Activated T-cell treated with anti-CD3 and anti-CD28 coated beads, Interleukin-2, amount 50 U/mL, for 48 hours (primary cell): ENCODE data around the gene KLHL35.

Experiments
- DNase-seq, 2 experiments: peaks; one replicate each; pipeline ENCODE4 v3.0.0-alpha.2; 2020

The KLHL35 gene

GRCh38 chr11:75441804-75442132, 8.8 kb upstream of the KLHL35 start:
- no peak for DNase-seq

GRCh38 chr11:75440960-75441803, 8.2 kb upstream of the KLHL35 start:
- no peak for DNase-seq

DNA sequence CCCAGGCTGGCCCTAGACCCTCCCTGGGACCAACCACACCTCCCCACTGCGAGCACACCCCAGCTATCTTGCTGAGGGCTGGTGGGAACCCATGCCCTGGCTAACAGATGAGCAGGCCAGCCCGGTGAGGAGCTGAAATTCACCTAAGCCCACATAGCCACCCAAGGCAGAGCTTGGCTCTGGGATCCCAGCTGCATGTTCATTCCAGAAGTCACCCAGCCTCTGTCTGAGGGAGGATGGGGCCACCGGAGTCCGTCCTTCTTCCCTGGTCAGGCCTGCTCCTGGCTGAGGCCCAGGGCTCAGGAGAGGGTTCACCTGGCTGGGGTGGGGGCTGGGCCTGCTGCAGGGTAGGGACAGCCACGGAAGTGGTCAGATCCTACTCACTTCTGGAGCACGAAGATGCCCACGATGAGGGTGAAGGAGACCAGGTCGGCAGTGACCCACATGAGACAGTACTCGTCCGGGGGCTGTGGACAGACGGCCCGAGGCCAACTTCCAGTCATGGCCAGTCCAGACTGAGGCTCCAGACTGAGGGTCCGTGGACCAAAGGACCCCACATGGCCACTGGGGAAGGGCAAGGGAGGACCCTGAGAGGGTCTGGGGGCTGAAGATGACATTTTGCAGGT, 6.6 kb upstream of the KLHL35 start:
- DNase-seq, result no peak

DNA sequence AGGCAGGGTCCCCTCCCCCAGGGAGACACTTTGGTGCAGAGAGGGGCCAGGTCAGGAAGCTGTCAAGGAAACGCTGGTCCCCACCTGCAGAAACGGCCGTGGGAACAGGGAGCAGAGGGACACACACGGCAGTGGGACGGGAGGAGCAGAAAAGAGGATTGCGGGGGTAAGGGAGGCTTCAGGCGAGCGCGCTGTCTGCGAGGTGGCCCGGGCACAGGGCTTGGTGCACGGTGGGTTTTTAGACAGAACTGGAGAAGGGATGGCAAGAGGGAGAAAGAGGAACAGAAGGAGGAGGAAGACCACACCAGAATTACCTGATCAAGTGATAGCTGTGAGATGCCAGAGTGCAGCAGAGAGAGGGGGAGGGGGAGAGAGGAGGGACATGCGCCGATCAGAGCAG, 6.0 kb upstream of the KLHL35 start:
- DNase-seq, result no peak

- no peak for DNase-seq
Measured at GRCh38 chr11:75437966-75438659, 5.1 kb upstream of the KLHL35 start.

- DNase-seq, result no peak
Measured at GRCh38 chr11:75436806-75437205, 3.8 kb upstream of the KLHL35 start.

GRCh38 chr11:75435571-75435925, 2.5 kb upstream of the KLHL35 start:
- no peak for DNase-seq

DNA sequence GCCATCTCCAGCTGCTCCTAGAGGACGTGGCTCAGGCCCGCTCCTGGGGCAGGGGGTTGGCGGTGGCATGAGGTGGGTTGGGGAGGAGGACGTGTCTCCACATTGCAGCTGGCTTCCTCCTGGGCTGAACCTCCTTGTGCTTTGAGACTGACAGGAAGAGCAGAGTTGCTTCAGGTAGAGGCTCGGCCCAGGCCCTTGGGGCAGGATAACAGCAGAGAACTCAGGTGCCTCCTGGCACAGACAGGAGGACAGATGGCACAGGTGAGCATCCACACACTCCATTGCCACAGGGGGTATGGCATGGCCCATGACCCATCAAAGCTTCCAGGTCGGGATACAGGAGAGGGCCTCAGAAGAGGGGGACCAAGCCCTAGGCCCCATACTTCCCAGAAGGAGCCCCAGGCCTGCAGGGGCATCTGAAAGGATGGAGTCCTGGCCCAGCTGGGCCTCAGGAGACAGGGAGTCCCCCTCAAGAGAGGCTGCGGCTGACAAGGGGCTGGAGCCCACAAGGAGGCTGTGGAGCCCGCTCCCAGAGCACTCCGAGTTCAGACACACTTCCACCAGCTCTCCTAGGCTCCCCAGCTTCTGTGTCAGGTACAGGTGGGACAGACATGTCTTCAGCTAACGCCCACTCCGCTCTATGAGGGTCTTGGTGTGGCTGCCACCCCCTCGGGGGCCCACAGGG, 2.0 kb upstream of the KLHL35 start:
- DNase-seq, result no peak

GRCh38 chr11:75434051-75434450, 1.0 kb upstream of the KLHL35 start:
- DNase-seq, result no peak

DNA sequence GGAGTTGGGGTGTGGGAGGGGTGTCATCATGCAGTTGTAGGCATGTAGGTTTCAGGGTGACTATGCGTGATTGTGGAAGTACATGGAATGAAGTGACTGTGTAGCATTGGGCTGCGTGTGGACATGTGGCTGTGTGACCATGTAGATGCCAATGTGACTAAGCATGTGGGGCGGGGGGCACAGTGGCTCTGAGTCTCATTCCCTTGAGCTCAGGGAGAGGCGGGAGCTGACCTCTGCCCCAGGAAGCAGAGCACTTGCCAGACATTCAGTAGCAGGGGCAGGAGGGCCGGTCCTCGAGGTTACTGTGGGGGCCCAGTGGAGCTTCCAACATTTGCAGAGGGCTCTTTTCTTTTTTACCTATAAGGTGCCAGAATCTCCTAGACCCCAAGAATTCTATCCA, 440 bp upstream of the KLHL35 start:
- DNase-seq, result no peak

DNA sequence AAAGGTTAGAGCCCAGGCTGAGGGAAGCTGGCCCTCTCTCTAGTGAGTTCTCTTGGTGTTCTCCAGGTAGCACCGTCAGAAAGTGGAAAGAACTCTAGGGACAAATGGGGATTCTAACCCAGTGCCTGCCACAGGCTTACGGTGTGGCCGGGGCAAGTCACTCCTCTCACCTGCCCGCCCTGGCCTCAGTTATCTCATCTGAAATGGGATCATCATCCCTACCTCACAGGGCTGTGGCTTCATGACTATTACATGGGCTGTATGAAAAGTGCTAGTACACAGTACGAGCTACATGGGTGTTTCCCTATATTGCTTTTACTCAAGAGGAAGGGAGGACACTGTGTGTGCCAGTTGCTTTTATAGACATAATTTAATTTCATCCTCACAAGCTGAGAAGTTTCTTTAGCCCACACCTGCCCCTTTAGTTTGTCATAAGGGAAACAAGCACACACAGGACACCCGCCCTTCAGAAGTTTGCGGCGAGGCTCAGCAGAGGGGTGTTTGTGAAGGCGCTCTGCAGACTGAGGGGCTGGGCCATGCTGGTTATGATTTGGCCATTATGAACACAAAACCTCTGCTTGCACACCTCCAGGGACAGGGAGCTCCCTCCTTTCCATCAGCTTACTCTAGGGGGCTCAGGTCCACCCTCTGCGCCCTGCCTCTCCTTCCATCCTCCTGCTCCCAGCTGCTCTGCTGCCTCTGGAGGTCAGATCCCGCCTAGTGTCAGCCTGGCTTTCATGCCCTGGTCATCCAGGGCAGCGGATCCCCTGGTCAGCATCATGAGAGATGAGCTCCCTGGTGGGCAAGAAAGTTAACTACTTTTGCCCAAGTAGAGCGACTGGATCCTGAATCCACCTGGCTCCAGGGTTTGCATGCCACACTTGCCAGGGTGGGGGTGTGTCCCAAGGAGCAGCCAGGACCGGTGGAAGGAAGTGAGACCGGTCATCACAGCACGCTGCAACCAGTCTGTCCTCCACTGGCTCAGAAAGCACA, 1.2 kb downstream of the KLHL35 start:
- DNase-seq, result no peak

GRCh38 chr11:75430714-75431532, 2.1 kb downstream of the KLHL35 start:
- DNase-seq, result no peak

DNA sequence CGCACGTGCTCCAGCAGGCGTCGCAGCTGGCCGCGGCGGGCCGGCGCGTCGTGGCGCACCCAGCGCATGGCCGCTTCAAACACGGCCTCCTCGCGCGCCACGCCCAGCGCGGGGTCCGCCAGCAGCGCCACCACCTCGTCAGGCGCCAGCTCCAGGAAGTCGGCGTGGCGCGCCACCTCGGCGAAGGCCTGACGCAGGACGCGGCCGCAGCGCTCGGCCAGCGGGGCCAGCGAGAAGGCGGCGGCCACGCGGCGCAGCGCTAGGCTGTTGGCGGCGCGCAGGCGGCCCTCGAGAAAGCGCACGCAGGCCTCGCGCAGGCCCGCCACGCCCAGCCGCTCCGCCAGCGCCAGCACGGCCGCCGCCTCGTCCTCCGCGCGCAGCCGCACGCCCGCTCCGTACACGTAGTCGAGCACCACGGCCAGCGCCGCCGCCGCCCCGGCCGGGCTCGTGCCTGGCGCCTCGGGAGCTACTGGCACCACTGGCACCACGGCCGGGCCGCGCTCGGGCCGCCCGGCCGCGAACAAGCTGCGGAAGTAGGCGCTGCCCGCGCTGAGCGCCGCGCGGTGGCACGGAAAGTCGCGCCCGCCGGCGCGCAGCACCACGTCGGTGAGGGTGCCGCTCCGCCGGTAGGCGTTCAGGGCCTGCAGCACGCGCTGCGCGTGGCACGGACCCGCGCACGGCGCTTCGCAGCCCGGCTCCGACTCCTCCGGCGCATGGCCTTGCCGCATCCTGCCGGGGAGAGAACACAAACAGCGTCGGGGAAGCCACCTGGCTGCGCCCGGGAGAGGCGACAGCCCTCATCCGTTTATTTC, 2.9 kb downstream of the KLHL35 start:
- peak; percentile 69 to 80 for DNase-seq

DNA sequence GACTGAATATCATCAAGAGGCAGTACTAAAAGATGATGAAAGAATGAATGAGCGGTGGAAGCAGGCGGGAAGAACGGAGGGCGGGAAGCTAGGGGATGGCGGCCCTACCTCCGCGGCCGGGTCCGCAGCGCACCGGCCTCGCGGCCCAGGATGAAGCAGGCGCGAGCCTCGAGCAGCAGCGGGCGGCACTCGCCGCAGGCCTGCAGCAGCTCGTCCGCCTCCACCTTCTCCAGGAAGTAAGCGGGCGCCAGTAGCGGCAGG, 3.4 kb downstream of the KLHL35 start:
- DNase-seq, result no peak

GRCh38 chr11:75428989-75429640, 3.9 kb downstream of the KLHL35 start:
- no peak for DNase-seq

DNA sequence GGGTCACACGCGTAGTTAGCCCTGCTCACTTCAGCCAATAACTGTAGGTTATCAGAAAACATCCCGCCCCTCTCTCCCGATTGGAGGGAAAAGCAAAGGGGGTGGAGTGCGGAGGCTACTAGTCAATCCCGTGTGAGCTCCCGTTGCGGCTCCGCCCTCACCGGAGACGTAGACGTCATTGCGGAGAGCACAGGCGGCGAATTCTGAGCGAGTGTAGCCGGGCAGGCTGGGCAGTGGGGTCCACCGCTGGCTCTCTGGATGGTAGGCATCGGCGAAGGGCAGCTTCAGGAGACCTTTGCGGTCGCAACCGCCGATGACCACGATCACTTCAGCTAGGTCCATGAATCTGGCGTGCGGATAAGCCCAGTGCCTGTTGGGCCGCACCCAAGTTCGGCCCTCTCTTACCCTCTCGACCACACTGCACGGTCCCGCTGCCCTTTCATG, 4.7 kb downstream of the KLHL35 start:
- DNase-seq, result peak; percentile 66 to 73

DNA sequence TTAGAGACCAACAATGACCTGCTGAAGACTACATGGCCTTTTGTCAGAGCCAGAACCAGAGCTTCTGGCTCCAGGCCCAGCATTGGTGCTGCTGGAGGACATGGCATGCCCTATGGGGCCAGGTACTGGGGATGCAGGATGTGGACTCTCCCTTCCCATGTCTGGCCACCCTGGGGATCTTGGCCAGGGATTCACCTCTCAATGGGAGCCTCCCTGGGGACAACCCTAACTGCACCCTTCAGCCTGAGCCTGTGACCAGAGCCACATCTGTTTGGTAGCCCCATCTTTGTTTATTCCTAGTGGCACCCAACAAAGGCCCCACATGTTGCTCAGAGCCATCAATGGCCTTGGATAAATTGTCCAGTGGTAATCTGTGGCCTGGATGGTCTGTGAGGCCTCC, 5.8 kb downstream of the KLHL35 start:
- no peak for DNase-seq

- no peak for DNase-seq
Measured at GRCh38 chr11:75426720-75427086, 6.3 kb downstream of the KLHL35 start.

DNA sequence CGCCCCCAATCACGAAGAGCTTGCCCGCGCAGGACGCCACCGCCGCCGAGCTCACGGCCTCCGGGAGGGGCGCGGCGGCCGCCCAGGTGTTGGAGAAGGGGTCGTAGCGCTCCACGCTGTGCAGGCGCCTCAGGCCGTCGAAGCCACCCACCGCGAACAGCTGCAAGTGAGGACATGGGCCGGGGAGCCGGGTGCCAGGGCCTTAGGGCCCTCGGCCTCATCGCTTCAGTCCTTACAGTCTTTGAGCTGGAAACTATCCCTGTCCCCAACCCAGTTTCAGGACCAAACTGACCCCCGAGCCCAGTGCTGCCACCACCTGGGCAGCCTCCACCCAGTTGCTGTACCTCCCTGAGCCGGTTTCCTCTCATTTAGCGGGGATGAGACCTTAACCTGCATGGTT, 7.6 kb downstream of the KLHL35 start:
- no peak for DNase-seq

GRCh38 chr11:75424396-75424795, 8.6 kb downstream of the KLHL35 start:
- DNase-seq, result no peak
